SJSA1 (cell line): Measurements from ENCODE around the gene MIER3. TPM values are rescaled to one million over a fixed set of nuclear protein-coding genes. Genes with fewer than 3 reads are reported as not detected.

ENCODE experiments used
- DNase-seq, 2 experiments: peaks; one replicate each; pipeline ENCODE4 v3.0.0-alpha.2; 2015 to 2020; ENCODE audit warnings: low spot score in 2 of 2, low read depth in 1 of 2
- H3K27ac ChIP-seq: fragments of 250-450 bp; sonication (Bioruptor Pico); 2 replicates; pipeline ENCODE4 v1.5.1; 2020; ENCODE audit warnings: mild to moderate bottlenecking, moderate library complexity
- H3K27me3 ChIP-seq: fragments of 250-450 bp; sonication (Bioruptor Pico); replicated peaks from 2 replicates; pipeline ENCODE4 v1.5.1; 2020; ENCODE audit warnings: mild to moderate bottlenecking, moderate library complexity
- H3K36me3 ChIP-seq: fragments of 250-450 bp; sonication (Bioruptor Pico); 2 replicates; pipeline ENCODE4 v1.5.1; 2020; ENCODE audit warnings: mild to moderate bottlenecking
- H3K4me1 ChIP-seq: fragments of 250-450 bp; sonication (Bioruptor Pico); replicated peaks from 2 replicates; pipeline ENCODE4 v1.6.1; 2021; ENCODE audit warnings: mild to moderate bottlenecking
- H3K4me3 ChIP-seq: fragments of 250-450 bp; sonication (Bioruptor Pico); 2 replicates; pipeline ENCODE4 v1.5.1; 2020; ENCODE audit warnings: mild to moderate bottlenecking
- H3K9me3 ChIP-seq: fragments of 250-450 bp; sonication (Bioruptor Pico); replicated peaks from 2 replicates; pipeline ENCODE4 v1.5.1; 2020; ENCODE audit warnings: mild to moderate bottlenecking
- total RNA-seq: library from RNA; depleted of rRNA; stranded (reverse); fragments of >200 nt; shearing (Covaris generic); gene quantifications from 2 replicates; pipeline ENCODE4 v1.2.3, GENCODE V29; 2014

The MIER3 gene
- total RNA-seq, 1 experiment from 2014 or later, result 47.5 TPM

- DNase-seq, result no peak
Observed at GRCh38 chr5:56977822-56978221, 25.9 kb upstream of the MIER3 start.

GRCh38 chr5:56977021-56977420 lies 25.1 kb upstream of the MIER3 start:
- Histone ChIP-seq H3K36me3 (no peaks in the 10 kb centered on the region), H3K9me3 (no peaks in the 10 kb centered on the region), H3K27me3 (peaks cover 10% of the 10 kb centered on the region), H3K4me3 (no peak overlapping the region), H3K4me1 (no peaks in the 10 kb centered on the region), H3K27ac (no peak overlapping the region)
- DNase-seq, result no peak

More at GRCh38 chr5:56977822-56978221, 25.9 kb upstream of the MIER3 start:
- Histone ChIP-seq H3K36me3 (no peaks in the 10 kb centered on the region), H3K9me3 (no peaks in the 10 kb centered on the region), H3K27me3 (peaks cover 8% of the 10 kb centered on the region; the same call in 1 of the 2 replicates), H3K4me1 (no peaks in the 10 kb centered on the region), H3K27ac (no peak overlapping the region), H3K4me3 (no peak overlapping the region)

GRCh38 chr5:56974241-56974640 lies 22.3 kb upstream of the MIER3 start:
- Histone ChIP-seq H3K36me3 (no peaks in the 10 kb centered on the region), H3K27ac (no peak overlapping the region), H3K27me3 (peaks cover 23% of the 10 kb centered on the region), H3K4me1 (no peaks in the 10 kb centered on the region), H3K4me3 (no peak overlapping the region), H3K9me3 (no peaks in the 10 kb centered on the region)
- DNase-seq, result no peak

GRCh38 chr5:56973473-56973872 lies 21.6 kb upstream of the MIER3 start:
- DNase-seq, result no peak
- H3K27ac ChIP-seq, result no peak overlapping the region
- H3K36me3 ChIP-seq, result no peaks in the 10 kb centered on the region
- H3K4me1 ChIP-seq, result no peaks in the 10 kb centered on the region
- H3K9me3 ChIP-seq, result no peaks in the 10 kb centered on the region
- H3K4me3 ChIP-seq, result no peak overlapping the region
- H3K27me3 ChIP-seq, result peaks cover 20% of the 10 kb centered on the region

- no peak for DNase-seq
- no peaks in the 10 kb centered on the region for H3K36me3 ChIP-seq
- peaks cover 20% of the 10 kb centered on the region for H3K27me3 ChIP-seq
- H3K27ac ChIP-seq, result no peak overlapping the region
- no peaks in the 10 kb centered on the region for H3K9me3 ChIP-seq
- no peak overlapping the region for H3K4me3 ChIP-seq
- no peaks in the 10 kb centered on the region for H3K4me1 ChIP-seq
Observed at GRCh38 chr5:56971275-56971674, 19.4 kb upstream of the MIER3 start.

- Histone ChIP-seq H3K4me1 (no peaks in the 10 kb centered on the region), H3K27me3 (peaks cover 22% of the 10 kb centered on the region), H3K27ac (no peak overlapping the region), H3K36me3 (no peaks in the 10 kb centered on the region), H3K4me3 (no peak overlapping the region), H3K9me3 (no peaks in the 10 kb centered on the region)
- DNase-seq, result no peak
Observed at GRCh38 chr5:56964173-56964572, 12.2 kb upstream of the MIER3 start.

- Histone ChIP-seq H3K27ac (no peak overlapping the region), H3K4me3 (no peak overlapping the region), H3K4me1 (no peaks in the 10 kb centered on the region), H3K36me3 (no peaks in the 10 kb centered on the region), H3K9me3 (no peaks in the 10 kb centered on the region), H3K27me3 (peaks cover 32% of the 10 kb centered on the region)
- DNase-seq, result no peak
Observed at GRCh38 chr5:56963246-56963645, 11.3 kb upstream of the MIER3 start.

GRCh38 chr5:56962286-56962685 lies 10.4 kb upstream of the MIER3 start:
- Histone ChIP-seq H3K4me3 (no peak overlapping the region), H3K9me3 (no peaks in the 10 kb centered on the region), H3K27me3 (peaks cover 30% of the 10 kb centered on the region), H3K36me3 (no peaks in the 10 kb centered on the region), H3K4me1 (no peaks in the 10 kb centered on the region), H3K27ac (no peak overlapping the region)
- no peak for DNase-seq

GRCh38 chr5:56961746-56962145 lies 9.8 kb upstream of the MIER3 start:
- peaks cover 33% of the 10 kb centered on the region for H3K27me3 ChIP-seq

GRCh38 chr5:56959326-56959725 lies 7.4 kb upstream of the MIER3 start:
- no peaks in the 10 kb centered on the region for H3K4me1 ChIP-seq
- H3K36me3 ChIP-seq, result no peaks in the 10 kb centered on the region
- no peak overlapping the region for H3K4me3 ChIP-seq
- no peaks in the 10 kb centered on the region for H3K9me3 ChIP-seq
- no peak overlapping the region for H3K27ac ChIP-seq
- H3K27me3 ChIP-seq, result peaks cover 50% of the 10 kb centered on the region
- no peak for DNase-seq

More at GRCh38 chr5:56961746-56962145, 9.8 kb upstream of the MIER3 start:
- no peaks in the 10 kb centered on the region for H3K9me3 ChIP-seq
- H3K36me3 ChIP-seq, result no peaks in the 10 kb centered on the region
- no peak overlapping the region for H3K27ac ChIP-seq
- DNase-seq, result no peak
- H3K4me3 ChIP-seq, result no peak overlapping the region
- no peaks in the 10 kb centered on the region for H3K4me1 ChIP-seq

- H3K9me3 ChIP-seq, result no peaks in the 10 kb centered on the region
- no peak overlapping the region for H3K27ac ChIP-seq
- H3K36me3 ChIP-seq, result no peaks in the 10 kb centered on the region
- H3K27me3 ChIP-seq, result peaks cover 51% of the 10 kb centered on the region
- H3K4me3 ChIP-seq, result no peak overlapping the region
- no peaks in the 10 kb centered on the region for H3K4me1 ChIP-seq
- no peak for DNase-seq
Observed at GRCh38 chr5:56958595-56958994, 6.7 kb upstream of the MIER3 start.

- no peak overlapping the region for H3K4me3 ChIP-seq
- no peak for DNase-seq
- no peaks in the 10 kb centered on the region; the same call in 1 of the 2 replicates for H3K9me3 ChIP-seq
Observed at GRCh38 chr5:56954262-56954661, 2.3 kb upstream of the MIER3 start.

GRCh38 chr5:56951126-56951945 lies 587 bp downstream of the MIER3 start:
- H3K27me3 ChIP-seq, result peaks cover 17% of the 10 kb centered on the region
- H3K4me3 ChIP-seq, result peak overlapping the region; percentile 98
- peaks cover 44% of the 10 kb centered on the region for H3K36me3 ChIP-seq
- H3K9me3 ChIP-seq, result no peaks in the 10 kb centered on the region; the same call in 1 of the 2 replicates
- peak; percentile 44 to 45 for DNase-seq
- H3K27ac ChIP-seq, result peak overlapping the region; percentile 83
- peaks cover 18% of the 10 kb centered on the region for H3K4me1 ChIP-seq

More at GRCh38 chr5:56954262-56954661, 2.3 kb upstream of the MIER3 start:
- Histone ChIP-seq H3K4me1 (peaks cover 18% of the 10 kb centered on the region), H3K27ac (no peak overlapping the region), H3K36me3 (peaks cover 19% of the 10 kb centered on the region), H3K27me3 (peaks cover 33% of the 10 kb centered on the region)

GRCh38 chr5:56950626-56951125 lies 1.2 kb downstream of the MIER3 start:
- Histone ChIP-seq H3K9me3 (no peaks in the 10 kb centered on the region; the same call in 1 of the 2 replicates), H3K4me3 (peak overlapping the region; percentile 98), H3K36me3 (peaks cover 50% of the 10 kb centered on the region), H3K4me1 (peaks cover 18% of the 10 kb centered on the region), H3K27me3 (peaks cover 13% of the 10 kb centered on the region), H3K27ac (no peak overlapping the region)
- DNase-seq, result peak; percentile 59
